Progenitor cell of endocrine pancreas (in vitro differentiated cells): Measurements from ENCODE around the gene NEK4. TPM values are rescaled to one million over a fixed set of nuclear protein-coding genes. Genes with fewer than 3 reads are reported as not detected.
A peak's percentile ranks its signal among the peaks of the same experiment; 100 is the strongest.

Experiments
- DNase-seq: peaks from one replicate; pipeline ENCODE4 v3.0.0; 2021; ENCODE audit warnings: low spot score; ENCODE audit not compliant: unreplicated experiment
- H3K27ac Mint-ChIP-seq: 2 replicates; pipeline ENCODE4 v1.8.0; 2021; ENCODE audit warnings: mild to moderate bottlenecking, moderate library complexity, mixed read lengths
- H3K27me3 Mint-ChIP-seq: 2 replicates; pipeline ENCODE4 v1.8.0; 2021; ENCODE audit warnings: mixed read lengths
- H3K36me3 Mint-ChIP-seq: 2 replicates; pipeline ENCODE4 v1.8.0; 2022; ENCODE audit warnings: mixed read lengths; ENCODE audit not compliant: insufficient read depth
- H3K4me1 Mint-ChIP-seq: 2 replicates; pipeline ENCODE4 v1.8.0; 2021; ENCODE audit warnings: low read depth, mixed read lengths
- H3K4me3 Mint-ChIP-seq: 2 replicates; pipeline ENCODE4 v1.8.0; 2021; ENCODE audit warnings: low read depth, mild to moderate bottlenecking, moderate library complexity, mixed read lengths
- H3K9me3 Mint-ChIP-seq: 2 replicates; pipeline ENCODE4 v1.8.0; 2021; ENCODE audit warnings: low read depth, mixed read lengths
- CTCF ChIP-seq: fragments of 200-600 bp; sonication (generic); IDR thresholded peaks from one replicate; pipeline ENCODE4 v1.5.0; 2021; ENCODE audit warnings: antibody characterized with exemption, mild to moderate bottlenecking; ENCODE audit not compliant: unreplicated experiment
- total RNA-seq: library from RNA; stranded (reverse); gene quantifications from 2 replicates; pipeline ENCODE4 v1.2.1, GENCODE V29; 2021

The NEK4 gene
- total RNA-seq, 1 donor from 2014 or later, result 51.1 TPM

DNA sequence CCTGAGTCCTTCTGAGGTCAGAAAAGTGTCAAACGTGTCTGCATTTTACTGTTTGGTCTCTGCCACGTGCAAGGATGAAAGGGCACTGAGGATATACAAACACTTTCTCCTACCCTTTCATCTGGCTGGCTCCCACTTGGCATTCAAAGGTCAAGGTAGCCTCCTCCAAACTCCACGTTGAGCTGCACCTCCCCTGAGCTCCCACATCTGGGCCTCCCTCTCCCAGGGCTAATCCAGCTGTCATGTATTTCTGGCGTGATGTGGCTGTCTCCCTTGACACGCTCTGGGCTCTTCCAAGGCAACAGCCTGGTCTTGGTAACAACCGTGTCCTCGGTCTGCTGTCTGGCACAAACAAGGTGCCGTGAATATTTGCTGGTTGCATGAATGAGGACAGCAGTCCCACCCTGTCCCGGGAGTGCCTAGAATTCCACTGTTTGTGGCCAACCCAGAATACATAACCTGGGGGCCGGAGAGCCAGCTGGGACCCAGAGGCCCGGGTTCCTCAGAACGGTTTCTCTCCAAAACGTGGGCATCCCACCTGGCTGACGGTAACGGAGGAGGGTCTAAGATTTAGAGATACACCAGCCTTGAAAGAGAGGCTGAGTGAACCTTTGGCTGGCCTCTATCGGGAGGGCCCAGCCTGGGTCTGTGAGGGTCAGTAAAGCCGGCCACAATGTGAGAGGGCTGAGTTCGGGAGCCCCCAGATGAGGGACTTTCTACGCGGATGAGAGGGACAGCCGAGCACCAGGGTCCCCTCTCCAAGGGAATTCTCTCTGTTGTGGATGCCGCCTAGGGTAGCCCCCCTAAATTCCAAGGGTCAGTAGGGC is 65.9 kb downstream of the NEK4 start:
- Mint-ChIP-seq H3K27me3 (no peaks in the 10 kb centered on the region), H3K4me3 (peak overlapping the region; percentile 95), H3K36me3 (no peaks in the 10 kb centered on the region), H3K9me3 (no peaks in the 10 kb centered on the region), H3K4me1 (peaks cover 16% of the 10 kb centered on the region), H3K27ac (peak overlapping the region; percentile 91)
- no peak for DNase-seq
- TF ChIP-seq CTCF, result no peak

DNA sequence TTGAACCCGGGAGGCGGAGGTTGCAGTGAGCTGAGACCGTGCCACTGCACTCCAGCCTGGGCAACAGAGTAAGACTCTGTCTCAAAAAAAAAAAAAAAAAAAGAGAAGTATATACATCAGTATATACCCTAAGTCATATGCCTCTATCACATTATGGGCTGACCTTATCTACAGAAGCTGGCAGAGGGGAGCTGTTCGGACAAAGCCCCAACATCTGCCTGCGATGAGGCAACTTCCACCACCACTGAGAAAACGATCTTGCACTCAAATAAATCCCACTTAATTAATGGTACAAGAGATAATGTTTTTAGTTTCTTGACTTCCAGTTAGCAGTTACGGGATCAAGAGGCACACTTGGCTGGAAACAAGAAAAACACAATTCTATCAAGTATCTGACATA is 67.4 kb downstream of the NEK4 start:
- Mint-ChIP-seq H3K27me3 (no peaks in the 10 kb centered on the region), H3K27ac (no peak overlapping the region), H3K4me3 (peak overlapping the region; percentile 95), H3K9me3 (no peaks in the 10 kb centered on the region), H3K4me1 (peaks cover 16% of the 10 kb centered on the region), H3K36me3 (no peaks in the 10 kb centered on the region)
- TF ChIP-seq CTCF, result no peak
- DNase-seq, result no peak

DNA sequence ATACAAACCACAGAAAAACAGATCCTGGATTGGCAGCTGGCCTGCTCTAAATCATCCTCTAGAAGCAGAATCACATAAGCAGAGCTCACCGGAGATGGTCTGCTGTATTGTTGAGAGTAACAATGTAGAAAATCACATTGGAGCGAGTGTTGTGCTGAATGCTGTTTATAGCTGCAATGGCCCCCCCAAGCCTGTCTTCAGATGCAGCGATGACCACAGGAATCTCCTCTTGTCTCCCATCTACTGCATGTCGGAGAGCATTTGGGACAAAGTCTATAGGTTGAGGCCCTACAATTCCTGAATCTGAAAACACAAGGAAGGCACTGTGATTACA is 73.1 kb downstream of the NEK4 start:
- Mint-ChIP-seq H3K27me3 (no peaks in the 10 kb centered on the region), H3K4me3 (no peak overlapping the region)

DNA sequence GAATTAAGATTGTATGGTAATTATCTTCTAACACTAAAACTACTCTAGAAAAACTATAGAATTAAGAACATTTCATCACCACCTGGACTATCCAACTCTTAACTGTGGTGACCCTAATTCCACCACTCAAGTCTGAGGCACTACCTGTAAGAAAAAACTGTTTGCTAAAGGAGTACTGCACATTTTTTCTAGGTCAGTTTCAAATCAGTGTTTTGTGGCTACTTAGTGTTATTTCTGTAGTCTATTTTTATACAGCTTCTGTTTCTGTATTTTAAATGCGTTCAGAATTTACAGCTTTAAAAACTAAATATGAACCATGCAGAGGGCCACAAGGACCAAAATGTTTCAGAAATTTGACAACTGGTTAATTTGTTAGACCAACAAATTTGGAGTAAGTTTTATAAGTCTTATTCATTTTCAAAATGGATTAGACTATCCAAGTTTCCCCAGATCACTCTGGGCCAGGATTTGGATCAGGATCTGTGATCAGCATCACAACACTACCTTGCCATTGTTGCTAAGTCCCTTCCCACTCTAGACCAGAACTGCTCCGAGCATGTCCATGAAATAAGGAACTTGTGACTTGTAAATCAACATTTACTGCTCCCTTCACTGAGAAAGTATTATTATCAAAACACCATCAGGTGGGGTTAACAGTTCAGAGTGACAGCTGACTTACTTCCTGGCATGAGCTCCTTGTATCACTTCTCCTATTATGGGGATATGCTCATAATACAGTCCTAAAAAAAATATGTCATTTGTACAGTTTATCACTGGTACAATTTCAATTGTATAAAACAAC is 73.7 kb downstream of the NEK4 start:
- DNase-seq, result no peak
- Mint-ChIP-seq H3K27ac (no peak overlapping the region), H3K36me3 (peaks cover 19% of the 10 kb centered on the region), H3K4me1 (no peaks in the 10 kb centered on the region), H3K27me3 (no peaks in the 10 kb centered on the region), H3K9me3 (no peaks in the 10 kb centered on the region), H3K4me3 (no peak overlapping the region)
- no peak for TF ChIP-seq CTCF

More for the DNA sequence above, 73.1 kb downstream of the NEK4 start:
- DNase-seq, result no peak
- H3K27ac Mint-ChIP-seq, result no peak overlapping the region
- H3K36me3 Mint-ChIP-seq, result peaks cover 19% of the 10 kb centered on the region
- no peaks in the 10 kb centered on the region for H3K9me3 Mint-ChIP-seq
- no peak for TF ChIP-seq CTCF
- H3K4me1 Mint-ChIP-seq, result no peaks in the 10 kb centered on the region

GRCh38 chr3:52695798-52696671 is 74.7 kb downstream of the NEK4 start:
- Mint-ChIP-seq H3K27ac (no peak overlapping the region), H3K27me3 (no peaks in the 10 kb centered on the region), H3K9me3 (no peaks in the 10 kb centered on the region), H3K4me3 (no peak overlapping the region), H3K36me3 (peaks cover 19% of the 10 kb centered on the region), H3K4me1 (no peaks in the 10 kb centered on the region)
- no peak for TF ChIP-seq CTCF
- DNase-seq, result no peak
